ENCODE data around the gene MSI2. TPM values are rescaled to one million over a fixed set of nuclear protein-coding genes. Genes with fewer than 3 reads are reported as not detected.
A peak's percentile ranks its signal among the peaks of the same experiment; 100 is the strongest.

Gene MSI2
- total RNA-seq, 1 donor from 2014 or later, result 140 TPM

- H3K27ac Mint-ChIP-seq (ENCODE audit: unreplicated experiment), result peak overlapping the region; percentile 73
- H3K27me3 Mint-ChIP-seq (ENCODE audit: low read depth), result no peaks in the 10 kb centered on the region
- TF ChIP-seq CTCF (conservative IDR thresholded peaks at IDR 0.05), result no peak
- H3K9me3 Mint-ChIP-seq, result no peaks in the 10 kb centered on the region
- peaks cover 89% of the 10 kb centered on the region for H3K4me1 Mint-ChIP-seq
- no peak for DNase-seq (ENCODE audit: low read depth, low spot score)
- H3K4me3 Mint-ChIP-seq, result peak overlapping the region; percentile 57
- H3K36me3 Mint-ChIP-seq (ENCODE audit: low read depth), result peaks cover 3% of the 10 kb centered on the region
Measured at GRCh38 chr17:57477522-57478362, 221.4 kb downstream of the MSI2 start.

DNA sequence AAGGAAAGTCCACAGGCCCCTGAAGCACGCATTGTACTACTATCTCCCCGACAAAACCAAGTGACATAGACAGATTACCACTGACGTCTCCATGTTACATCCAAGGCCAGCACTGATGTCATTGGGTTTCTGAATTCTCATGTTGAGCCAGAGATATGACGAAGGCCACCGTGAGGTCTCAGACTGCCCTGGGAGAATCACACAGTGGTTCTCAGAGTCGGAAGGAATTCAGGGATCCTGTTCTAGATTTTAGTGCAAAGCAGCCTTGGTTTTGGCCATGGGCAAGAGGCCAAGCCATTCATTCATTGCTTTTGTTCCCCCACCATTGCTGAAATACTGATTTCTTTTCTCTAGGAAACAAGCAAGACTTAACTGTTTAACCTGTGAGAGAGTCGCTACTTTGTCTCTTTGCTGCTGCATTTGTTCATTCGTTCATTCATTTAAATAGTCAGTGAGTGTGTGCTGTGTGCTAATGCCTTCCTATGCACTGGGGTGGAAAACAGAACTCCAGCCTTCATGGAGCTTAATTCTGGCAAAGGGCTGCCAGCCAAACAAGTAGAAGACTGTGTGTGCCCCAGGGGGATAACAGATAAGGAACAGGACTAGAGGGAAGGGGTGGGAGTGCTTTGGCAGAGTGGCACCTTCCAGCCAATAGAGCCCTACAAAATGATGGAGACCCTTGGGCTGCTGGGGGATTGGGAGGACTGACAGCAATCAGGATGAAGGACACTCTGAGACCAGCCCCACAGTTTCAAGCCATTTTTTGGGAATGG, 222.3 kb downstream of the MSI2 start:
- H3K9me3 Mint-ChIP-seq, result no peaks in the 10 kb centered on the region
- no peaks in the 10 kb centered on the region for H3K27me3 Mint-ChIP-seq (ENCODE audit: low read depth)
- peaks cover 3% of the 10 kb centered on the region for H3K36me3 Mint-ChIP-seq (ENCODE audit: low read depth)
- no peak for DNase-seq (ENCODE audit: low read depth, low spot score)
- H3K4me3 Mint-ChIP-seq, result peak overlapping the region; percentile 71
- TF ChIP-seq CTCF (conservative IDR thresholded peaks at IDR 0.05), result no peak
- H3K27ac Mint-ChIP-seq (ENCODE audit: unreplicated experiment), result peak overlapping the region; percentile 55
- peaks cover 83% of the 10 kb centered on the region for H3K4me1 Mint-ChIP-seq

- H3K27me3 Mint-ChIP-seq (ENCODE audit: low read depth), result no peaks in the 10 kb centered on the region
- no peak for TF ChIP-seq CTCF (conservative IDR thresholded peaks at IDR 0.05)
- H3K27ac Mint-ChIP-seq (ENCODE audit: unreplicated experiment), result peak overlapping the region; percentile 36
- no peak for DNase-seq (ENCODE audit: low read depth, low spot score)
- H3K9me3 Mint-ChIP-seq, result no peaks in the 10 kb centered on the region
- H3K36me3 Mint-ChIP-seq (ENCODE audit: low read depth), result peaks cover 6% of the 10 kb centered on the region
- peaks cover 80% of the 10 kb centered on the region for H3K4me1 Mint-ChIP-seq
- H3K4me3 Mint-ChIP-seq, result peak overlapping the region; percentile 6
Measured at GRCh38 chr17:57480438-57481196, 224.3 kb downstream of the MSI2 start.

DNA sequence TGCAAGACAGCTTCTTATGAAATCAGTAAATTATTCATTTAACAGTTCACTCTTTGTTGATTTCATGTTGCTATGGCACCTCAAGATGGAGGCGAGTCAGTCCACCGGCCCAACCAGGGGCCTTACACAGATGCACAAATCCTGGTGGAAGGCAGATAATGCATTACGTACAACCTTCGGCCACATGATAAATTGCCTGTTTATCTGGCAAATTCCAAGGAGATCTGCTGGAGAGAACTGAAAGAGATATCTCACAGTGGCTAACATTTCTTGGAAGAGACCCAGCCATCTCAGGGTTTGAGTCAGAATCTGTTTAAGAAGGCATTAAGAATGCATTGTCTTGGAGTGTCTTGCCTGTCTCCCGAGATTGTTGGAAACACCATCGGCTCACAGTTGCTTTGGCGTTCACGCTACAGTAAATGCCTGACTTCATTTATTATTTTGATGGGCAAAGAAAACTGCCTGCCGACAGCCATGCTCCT, 225.6 kb downstream of the MSI2 start:
- H3K27ac Mint-ChIP-seq (ENCODE audit: unreplicated experiment), result no peak overlapping the region
- no peak for TF ChIP-seq CTCF (conservative IDR thresholded peaks at IDR 0.05)
- H3K27me3 Mint-ChIP-seq (ENCODE audit: low read depth), result no peaks in the 10 kb centered on the region
- no peaks in the 10 kb centered on the region for H3K9me3 Mint-ChIP-seq
- H3K4me3 Mint-ChIP-seq, result no peak overlapping the region
- H3K36me3 Mint-ChIP-seq (ENCODE audit: low read depth), result peaks cover 6% of the 10 kb centered on the region
- H3K4me1 Mint-ChIP-seq, result peaks cover 80% of the 10 kb centered on the region
- no peak for DNase-seq (ENCODE audit: low read depth, low spot score)

GRCh38 chr17:57482657-57483056, 226.3 kb downstream of the MSI2 start:
- H3K4me1 Mint-ChIP-seq, result peaks cover 80% of the 10 kb centered on the region
- no peaks in the 10 kb centered on the region for H3K9me3 Mint-ChIP-seq
- H3K27ac Mint-ChIP-seq (ENCODE audit: unreplicated experiment), result no peak overlapping the region
- TF ChIP-seq CTCF (conservative IDR thresholded peaks at IDR 0.05), result no peak
- peaks cover 6% of the 10 kb centered on the region for H3K36me3 Mint-ChIP-seq (ENCODE audit: low read depth)
- H3K27me3 Mint-ChIP-seq (ENCODE audit: low read depth), result no peaks in the 10 kb centered on the region
- no peak for DNase-seq (ENCODE audit: low read depth, low spot score)
- H3K4me3 Mint-ChIP-seq, result peak overlapping the region; percentile 14

All from neural crest cell (in vitro differentiated cells).